GM21737 (cell line): ENCODE data around the gene LARGE1.

Source experiments
- ATAC-seq: cut with Tn5 transposase; IDR thresholded peaks from one replicate; pipeline ENCODE4 v1.9.1; 2021; ENCODE audit warnings: mild to moderate bottlenecking, moderate library complexity; ENCODE audit not compliant: unreplicated experiment

LARGE1 gene

DNA sequence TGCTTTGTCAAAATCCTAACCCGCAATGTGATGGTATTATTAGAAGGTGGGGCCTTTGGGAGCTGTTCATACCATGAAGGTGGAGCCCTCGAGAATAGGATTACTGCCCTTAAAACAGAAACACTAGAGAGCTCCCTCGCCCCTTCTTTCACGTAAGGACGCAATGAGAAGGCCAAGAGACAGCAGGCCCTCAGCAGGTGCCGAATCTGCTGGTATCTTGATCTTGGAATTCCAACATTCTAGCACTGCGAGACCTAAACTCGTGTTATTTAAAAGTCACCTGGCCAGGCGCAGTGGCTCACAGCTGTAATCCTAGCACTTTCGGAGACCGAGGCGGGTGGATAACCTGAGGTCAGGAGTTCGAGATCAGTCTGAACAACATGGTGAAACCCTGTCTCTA lies 33.1 kb downstream of the LARGE1 start:
- no peak for ATAC-seq

DNA sequence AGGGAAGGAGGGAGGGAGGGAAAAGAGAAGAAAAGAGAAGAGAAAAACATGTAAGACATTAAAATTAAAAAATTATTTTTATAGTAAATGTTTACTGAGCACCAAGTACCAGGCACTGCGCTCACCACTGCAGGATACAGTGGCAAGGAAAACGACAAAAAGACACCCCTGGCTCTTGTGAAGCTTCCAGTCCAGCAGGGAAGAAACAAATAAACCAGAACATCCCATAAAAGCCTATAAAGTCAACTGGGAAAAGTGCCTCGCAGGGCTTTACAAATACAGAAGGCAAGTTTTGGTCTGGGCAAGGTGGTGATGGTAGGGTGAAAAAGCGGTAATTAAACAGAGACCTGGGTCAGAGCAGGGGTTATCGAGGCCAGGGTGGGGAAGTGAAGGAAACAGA lies 33.6 kb downstream of the LARGE1 start:
- ATAC-seq = no peak

DNA sequence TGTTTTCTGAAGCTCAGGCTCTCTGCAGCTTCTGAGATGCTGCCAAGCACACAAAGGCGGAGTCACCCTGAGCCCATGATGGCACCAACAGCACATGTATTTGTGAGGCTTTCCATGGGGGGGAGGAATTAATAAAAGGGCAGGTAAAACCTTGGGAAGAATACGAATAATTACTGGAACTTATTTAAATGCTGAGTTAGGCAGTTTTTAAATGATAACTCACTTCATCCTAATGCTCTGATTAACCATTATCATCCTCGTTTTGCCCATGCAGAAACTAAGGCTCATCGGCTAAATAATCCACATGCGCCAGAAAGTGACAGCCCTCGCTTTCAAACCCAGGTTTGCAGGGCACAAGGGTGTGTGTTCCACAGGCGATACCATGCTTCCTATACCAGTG lies 35.4 kb downstream of the LARGE1 start:
- ATAC-seq = no peak

DNA sequence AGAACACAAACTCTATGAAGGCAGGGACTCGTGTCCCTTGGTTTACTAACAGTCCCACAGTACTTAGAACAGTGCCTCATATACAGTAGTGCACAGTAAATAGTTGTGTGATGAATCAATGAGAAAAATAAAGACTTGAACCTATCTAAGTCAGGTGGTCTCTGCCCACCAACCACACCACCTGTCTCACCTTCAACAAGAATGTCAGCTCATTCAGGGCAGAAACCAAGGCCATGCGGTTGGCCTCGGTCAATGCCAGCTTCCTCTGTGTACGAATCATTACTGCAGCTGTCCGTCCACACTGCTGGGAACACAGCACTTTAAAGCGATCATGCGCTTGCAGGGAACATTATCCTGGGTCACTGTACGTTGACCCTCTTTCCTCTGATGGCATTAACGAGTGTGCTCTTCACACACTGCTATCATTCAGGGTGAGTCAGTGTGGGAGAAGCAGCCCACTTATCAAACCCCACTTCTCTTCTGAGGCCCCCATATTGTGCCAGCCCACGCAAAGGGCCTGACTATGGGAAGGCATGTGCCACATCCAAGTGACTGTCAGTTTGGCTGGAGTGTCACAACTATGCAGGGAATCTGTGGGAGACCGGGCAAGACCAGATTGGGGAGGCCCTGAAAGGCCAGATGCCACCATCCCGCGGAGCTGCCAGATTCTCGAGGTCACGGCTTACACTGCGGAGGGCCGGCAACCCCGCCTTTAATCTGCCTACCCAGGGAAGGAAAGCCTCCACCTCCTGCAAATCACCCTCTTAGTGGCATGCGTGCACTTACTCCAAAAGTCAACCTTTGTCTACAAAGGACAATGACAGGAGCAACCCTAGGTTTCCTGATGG lies 36.1 kb downstream of the LARGE1 start:
- ATAC-seq = no peak

DNA sequence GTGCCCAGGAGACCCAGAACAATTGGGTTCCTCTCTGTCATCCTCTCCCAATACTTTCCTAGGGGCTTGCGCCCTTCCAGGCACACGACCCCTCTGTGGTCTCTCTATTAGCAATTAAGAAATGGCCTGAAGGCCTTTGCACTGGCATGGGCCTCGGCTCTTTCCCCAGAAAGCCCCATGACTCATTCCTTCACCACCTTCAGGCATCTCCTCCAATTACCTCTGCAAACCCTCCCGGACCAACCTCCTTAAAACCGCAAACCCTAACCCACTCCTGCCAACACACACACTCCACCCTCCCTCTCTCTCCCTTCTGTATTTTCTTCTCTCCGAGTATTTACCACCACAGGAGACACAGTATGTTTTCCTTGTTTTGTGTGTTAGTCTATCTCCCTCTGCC lies 36.7 kb downstream of the LARGE1 start:
- no peak for ATAC-seq

DNA sequence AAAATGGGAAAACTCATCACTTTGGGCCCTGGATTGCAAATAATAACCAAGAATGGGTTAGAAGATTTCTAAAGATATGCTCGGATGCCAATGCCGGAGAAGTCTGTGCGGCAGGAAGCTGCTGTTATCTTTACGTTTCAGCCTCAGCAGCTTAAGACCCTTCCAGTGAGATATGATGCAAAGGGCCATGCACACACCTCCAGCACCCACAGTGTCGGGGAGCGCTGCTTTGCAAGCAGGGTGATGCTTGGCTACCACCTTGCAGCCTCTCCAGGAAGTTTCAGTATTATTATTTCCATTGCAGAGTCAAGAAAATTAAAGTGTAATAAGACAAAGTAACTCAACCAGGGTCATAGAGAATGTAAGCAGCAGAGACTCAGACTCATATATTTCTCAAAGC lies 37.3 kb downstream of the LARGE1 start:
- ATAC-seq = no peak

DNA sequence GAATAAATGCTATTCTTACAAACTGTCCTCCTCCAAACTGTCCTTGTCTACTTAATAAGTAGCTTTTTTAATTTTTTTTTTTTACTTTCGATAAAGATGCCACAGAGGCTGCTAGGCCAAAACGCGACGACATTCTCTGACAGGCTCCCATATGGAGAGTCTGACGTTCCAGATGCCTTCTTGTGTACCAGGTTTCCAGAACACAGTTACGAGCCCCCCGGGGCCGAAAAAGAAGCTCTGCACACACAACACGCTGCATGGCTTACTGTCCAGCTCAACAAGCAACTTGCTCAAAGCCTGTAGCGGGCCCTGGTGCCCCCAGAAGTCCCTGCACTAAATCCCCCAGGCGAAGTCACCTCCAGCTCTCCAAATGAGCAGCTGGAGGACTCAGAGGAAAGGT lies 39.3 kb downstream of the LARGE1 start:
- ATAC-seq = no peak

DNA sequence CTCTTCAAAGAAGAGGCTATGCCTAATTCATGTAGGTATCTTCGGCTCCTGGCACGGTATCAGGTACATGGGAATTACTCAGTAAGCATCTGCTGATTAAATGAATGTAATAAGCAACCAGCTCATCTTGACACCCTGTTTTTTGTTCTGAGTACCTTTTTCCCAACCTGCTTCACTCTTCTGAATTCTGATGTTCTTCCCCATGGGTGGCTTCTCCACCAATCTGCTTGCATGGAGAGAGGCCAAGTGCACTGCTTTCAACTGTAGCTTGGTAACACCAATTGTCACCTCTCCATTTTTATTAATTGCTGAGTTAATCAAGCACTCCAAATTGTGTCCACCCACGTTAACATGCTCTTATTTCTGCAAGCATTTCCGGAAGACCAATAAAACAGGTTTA lies 40.5 kb downstream of the LARGE1 start:
- ATAC-seq = no peak

DNA sequence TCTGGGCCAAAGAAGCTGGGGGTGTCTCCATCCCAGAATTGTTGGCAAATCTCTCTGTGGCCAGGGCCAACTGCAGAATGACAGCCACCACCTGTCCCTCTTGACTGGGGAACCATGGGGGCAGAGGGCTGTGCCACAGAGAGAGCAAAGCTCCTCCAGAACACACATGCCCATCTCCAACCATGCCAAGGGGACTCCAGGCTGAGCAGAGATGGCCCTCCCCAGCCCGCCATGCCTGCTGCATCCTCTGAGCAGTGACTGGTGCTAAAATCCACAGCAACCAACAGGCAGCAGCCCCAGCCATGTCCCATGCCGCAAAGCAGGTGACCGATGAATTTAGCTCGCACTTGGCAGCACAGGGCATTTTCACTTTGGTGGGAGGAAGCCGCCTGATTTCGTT lies 45.0 kb downstream of the LARGE1 start:
- ATAC-seq = no peak

DNA sequence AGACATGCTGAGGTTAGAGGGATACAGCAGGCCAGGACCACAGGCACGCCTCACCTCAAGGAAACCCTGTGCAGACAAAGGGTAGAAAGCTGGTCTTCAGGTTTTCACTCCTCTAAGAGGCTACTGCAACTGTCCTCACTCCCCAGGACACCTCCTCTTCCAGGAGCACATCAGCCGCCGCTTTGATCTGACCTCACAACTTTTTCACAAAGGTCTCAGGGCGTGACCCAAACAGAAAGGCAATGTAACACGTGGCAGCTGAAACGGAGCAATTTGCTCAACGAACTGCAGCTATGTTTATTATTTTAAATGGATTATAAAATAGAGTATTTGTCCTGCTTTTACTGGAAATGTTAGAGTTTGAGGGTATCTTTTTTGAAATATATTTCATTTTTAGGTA lies 46.1 kb downstream of the LARGE1 start:
- no peak for ATAC-seq

DNA sequence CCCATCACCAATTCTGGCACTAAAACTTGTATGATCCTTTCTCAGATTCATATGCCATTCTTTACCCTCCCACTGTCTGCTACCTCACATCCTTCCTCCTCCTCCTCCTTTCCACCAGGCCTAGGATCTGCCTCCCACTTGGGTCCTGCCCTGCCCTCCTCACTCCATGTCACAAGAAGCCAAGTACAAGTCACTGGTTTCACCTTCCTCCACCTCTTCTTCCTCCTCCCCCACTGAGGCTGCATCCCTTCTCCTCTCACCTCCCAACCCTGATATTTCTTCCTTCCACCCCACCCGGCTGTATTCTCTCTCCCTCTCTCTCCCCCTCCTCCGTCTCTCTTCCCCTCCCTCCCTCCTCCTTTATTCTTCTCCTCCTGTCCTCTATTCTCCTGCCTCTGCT lies 46.6 kb downstream of the LARGE1 start:
- no peak for ATAC-seq

DNA sequence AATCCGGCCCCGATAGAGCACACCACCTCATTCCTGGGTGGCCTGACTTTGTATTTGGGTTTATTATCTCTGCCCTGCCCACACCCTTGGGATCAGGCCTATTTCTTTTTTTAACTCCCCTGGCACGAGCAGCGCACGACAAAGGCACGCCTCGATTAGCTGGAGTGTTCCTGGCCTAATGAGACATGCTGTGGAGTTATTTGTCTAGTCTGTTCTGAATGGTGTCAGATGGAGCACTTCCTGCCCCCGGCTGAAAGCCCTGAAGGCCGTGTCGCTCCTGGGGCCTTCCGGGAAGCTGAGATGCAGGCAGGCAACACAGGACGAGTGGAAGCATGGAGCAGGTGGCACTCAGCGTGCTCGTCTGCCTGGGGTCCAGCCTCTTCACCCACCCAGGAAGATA lies 47.1 kb downstream of the LARGE1 start:
- ATAC-seq = no peak

DNA sequence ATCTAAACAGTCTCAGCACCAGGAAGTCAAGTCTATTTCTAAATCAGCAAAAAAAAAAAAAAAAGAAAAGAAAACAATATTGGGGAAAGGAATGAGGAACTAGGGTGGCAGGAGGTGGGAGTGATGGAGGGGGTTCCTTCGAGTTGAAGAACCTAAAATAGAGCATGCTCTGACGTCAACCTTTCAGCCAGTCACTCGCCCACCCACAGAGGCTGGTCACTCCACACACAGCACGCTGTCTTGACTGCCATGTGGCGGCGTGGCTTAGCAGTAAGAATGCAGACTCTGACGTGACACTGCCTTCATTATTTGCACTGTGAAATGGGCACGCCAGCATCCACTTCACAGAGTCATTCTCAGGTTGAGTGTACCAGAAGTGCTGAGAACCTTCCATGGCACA lies 48.3 kb downstream of the LARGE1 start:
- ATAC-seq = no peak

DNA sequence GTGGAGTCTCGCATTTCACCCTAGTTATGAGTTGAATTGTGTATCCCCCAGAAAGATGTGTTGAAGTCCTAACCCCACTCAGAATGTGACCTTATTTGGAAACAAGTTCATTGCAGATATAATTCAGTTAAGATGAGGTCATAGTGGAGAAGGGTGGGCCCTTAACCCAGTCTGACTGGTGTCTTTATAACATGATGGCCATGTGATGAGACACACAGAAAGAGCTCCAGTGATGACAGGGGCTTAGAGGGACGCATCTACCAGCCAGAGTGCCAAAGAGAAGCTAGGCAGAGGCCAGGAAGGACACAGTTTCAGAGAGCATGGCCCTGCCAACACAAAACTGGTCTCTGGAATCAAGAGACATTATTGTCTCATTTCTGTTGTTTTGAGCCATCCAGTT lies 50.3 kb downstream of the LARGE1 start:
- no peak for ATAC-seq

DNA sequence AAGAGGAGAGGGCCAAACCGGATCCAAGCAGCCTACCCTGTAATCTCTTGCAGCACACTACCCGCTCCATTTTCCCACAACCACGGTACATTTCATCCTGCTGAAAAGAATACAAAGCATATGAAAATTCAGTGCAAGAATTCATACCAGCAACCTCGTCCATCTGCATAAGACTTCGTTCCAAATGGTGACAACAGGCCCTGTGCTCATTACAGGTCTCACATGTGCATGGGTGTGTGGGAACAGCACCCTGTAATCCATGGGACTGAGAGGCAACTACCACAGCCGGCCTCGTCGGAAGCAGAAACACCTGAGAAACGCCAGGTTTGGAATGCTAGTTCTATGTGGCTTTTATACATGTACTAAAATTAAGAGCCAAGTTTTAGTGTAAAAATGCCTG lies 52.3 kb downstream of the LARGE1 start:
- no peak for ATAC-seq

DNA sequence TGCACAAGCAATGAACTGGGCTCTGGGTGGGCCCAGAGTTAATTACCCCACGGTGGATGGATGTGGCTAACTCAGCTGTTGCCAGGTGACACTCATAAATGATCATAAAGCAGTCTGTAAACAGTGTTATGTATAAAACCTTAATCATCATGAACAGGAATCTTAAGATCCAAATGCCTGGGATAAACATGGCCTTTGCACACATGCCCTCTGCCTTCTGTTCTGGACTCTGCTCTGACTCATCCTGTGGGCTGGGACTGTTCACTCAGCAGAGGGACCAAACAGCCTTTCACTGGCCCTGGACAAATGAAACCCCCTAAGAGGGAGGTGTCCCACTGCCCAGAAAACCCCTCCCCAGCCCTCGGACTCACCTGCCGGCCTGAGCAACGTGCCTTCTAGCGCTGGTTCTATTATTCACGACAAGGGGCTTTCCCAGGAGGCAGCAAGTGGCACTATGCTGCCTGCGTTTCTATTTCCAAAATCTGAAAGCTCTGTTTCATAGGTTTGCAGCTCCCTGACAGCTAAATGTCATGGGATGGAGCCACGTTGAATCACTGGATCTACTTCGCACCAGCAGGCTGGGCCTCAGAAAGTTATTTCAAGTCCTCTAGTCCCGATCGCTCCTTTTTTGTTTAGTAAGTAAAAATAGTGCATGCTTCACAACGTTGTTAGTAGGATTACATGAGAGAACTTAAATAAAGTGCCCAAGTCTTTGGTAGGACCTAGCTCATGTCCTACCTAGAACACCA lies 53.0 kb downstream of the LARGE1 start:
- ATAC-seq = no peak

DNA sequence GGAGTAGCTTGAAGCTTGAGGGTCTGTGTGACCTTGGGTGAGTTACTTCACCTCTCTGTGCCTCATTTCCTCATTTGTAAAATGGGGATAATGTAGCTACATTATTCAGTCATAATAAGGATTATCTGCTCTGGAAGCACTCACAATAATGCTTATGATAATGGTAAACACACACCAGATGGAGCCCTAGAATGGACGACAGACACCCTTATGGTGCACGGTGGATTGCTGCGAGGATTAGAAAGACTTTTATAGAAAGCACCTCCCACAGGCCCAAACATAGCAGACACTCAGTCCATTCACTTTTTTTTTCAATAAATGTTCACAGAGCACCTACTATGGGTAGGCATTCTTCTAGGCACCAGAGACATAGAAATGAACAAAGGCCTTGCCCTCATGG lies 53.8 kb downstream of the LARGE1 start:
- ATAC-seq = no peak

DNA sequence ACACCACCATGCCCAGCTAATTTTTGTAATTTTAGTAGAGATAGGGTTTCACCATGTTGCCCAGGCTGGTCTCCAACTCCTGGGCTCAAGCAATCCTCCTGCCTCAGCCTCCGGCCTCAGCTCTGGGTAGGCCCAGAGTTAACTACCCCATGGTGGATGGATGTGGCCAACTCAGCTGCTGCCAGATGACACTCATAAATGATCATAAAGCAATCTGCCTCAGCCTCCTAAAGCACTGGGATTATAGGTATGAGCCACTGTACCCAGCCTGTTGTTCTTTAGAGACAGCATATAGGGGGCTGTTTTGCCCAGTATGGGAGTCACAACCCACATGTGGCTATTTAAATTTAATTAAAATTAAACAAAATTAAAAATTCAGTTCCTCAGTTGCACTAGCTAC lies 54.3 kb downstream of the LARGE1 start:
- no peak for ATAC-seq

DNA sequence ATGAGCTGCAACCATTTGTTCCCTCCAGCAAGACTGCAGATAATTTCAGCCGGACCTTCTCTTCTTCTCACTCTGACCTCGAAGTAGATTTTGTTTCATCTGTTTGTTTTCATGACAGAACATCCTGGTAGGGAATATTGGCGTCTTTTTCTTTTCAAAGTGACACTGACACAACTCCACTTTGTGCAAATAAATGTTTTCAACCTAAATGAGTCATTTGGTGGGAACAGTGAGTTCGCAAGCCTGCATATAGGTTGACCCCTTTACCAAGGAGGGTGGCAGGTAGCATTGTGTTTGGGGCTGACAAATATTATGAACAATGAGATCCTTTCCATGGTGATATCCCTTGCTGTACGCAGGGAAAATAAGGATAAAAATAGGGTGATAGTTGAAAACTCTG lies 55.0 kb downstream of the LARGE1 start:
- ATAC-seq = no peak

DNA sequence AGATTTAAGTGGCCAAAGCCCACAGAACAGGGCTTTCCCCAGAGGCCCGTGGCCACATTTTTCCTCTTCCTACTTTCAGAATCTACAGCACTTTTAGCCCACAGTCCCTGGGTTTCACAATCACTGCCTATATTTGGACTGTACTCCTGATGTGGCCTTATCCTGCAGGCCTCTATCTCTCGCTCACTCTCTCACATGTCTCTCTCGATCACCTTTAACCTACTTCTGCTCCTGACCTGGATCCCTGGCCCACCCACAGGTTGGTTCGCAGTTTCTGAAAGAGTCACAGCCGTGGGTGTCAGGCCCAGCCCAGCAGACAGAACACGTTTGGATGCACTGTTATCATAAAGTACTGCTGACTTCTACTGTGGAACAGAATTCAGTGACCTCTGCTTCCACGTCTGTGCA lies 55.5 kb downstream of the LARGE1 start:
- ATAC-seq = no peak

DNA sequence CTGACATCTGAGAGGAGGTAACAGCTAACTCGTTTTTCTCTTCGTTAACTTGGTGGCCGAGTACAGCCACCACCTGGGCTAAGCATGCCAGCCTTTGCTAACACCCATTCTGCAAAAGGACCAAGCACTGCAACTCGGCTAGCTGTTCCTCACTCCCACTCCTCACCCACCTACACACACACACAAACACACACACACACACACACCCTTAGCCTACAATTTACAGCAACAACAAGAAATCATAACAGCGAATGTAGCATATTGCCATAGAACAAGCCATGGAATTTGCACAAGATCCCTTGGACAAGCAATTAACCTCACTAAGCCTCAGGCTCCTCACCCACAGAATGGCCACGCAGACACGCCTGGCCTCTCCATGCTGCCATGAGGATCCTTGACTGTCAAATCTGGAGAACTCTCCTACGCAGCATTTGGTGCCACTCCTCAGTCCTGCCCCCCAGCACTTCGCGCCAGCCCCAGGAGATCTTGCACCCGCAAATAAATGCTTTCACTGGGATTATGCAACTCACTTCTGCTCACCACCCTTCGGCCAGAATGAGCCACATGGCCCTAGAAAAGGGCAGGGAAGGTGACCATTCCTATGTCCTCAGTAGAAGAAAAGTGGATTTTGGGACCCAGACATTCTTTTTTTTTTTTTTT lies 58.9 kb downstream of the LARGE1 start:
- ATAC-seq = no peak

DNA sequence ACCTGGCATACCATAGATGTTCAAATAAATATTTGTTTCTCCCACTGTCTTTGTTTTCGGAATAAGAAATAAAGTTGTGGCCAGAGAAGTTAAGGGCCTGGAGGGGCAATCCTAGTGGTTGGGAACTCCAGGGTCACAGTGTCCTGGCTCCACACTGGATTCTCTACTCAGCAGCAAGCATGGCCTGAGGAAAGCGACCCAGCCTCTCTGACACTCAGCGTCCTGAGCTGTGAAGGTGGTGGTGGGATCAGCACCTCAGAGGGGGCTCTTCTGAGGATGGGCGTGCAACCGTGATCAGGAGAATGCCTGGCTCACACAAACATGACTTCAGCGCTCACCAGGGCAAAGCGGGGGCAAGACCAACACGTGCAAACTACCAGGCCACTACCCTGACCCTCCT lies 59.9 kb downstream of the LARGE1 start:
- no peak for ATAC-seq
